Islet precursor cell (in vitro differentiated cells): ENCODE results near the gene MYADML2.
"Not testable (repeated sequence)": the region's sequence is repeated elsewhere in the genome, so short reads cannot be mapped to it uniquely, and the experiment has no call there.

Source experiments
- DNase-seq: peaks from one replicate; pipeline ENCODE4 v3.0.0-alpha.2; 2018

The MYADML2 gene

GRCh38 chr17:81947189-81947588 lies at the start of gene MYADML2:
MYADML2 (minus strand) TSS chr17:81947233; CDS start chr17:81941741, 5,492 bp downstream.
- DNase-seq = no peak

- DNase-seq = no peak
Observed at GRCh38 chr17:81996232-81996756, 49.3 kb upstream of the MYADML2 start.

GRCh38 chr17:81995463-81996231 lies 48.6 kb upstream of the MYADML2 start:
- DNase-seq = no peak

GRCh38 chr17:81994593-81995462 lies 47.8 kb upstream of the MYADML2 start:
- no peak for DNase-seq

- no peak for DNase-seq
Observed at GRCh38 chr17:81993729-81994592, 46.9 kb upstream of the MYADML2 start.

- no peak for DNase-seq
Observed at GRCh38 chr17:81992306-81993102, 45.5 kb upstream of the MYADML2 start.

- DNase-seq = peak; percentile 90
Observed at GRCh38 chr17:81991684-81992305, 44.8 kb upstream of the MYADML2 start.

- DNase-seq = no peak
Observed at GRCh38 chr17:81990836-81991683, 44.0 kb upstream of the MYADML2 start.

GRCh38 chr17:81987161-81987770 lies 40.2 kb upstream of the MYADML2 start:
- DNase-seq = no peak

- DNase-seq = no peak
Observed at GRCh38 chr17:81986606-81987005, 39.6 kb upstream of the MYADML2 start.

GRCh38 chr17:81984773-81985410 lies 37.9 kb upstream of the MYADML2 start:
- DNase-seq = no peak

GRCh38 chr17:81983639-81984373 lies 36.8 kb upstream of the MYADML2 start:
- DNase-seq = no peak

GRCh38 chr17:81983011-81983638 lies 36.1 kb upstream of the MYADML2 start:
- no peak for DNase-seq

- not testable (repeated sequence) for DNase-seq
Observed at GRCh38 chr17:81981511-81981910, 34.5 kb upstream of the MYADML2 start.

GRCh38 chr17:81980707-81981343 lies 33.8 kb upstream of the MYADML2 start:
- peak; percentile 77 for DNase-seq

- DNase-seq = no peak
Observed at GRCh38 chr17:81980122-81980521, 33.1 kb upstream of the MYADML2 start.

GRCh38 chr17:81978524-81979298 lies 31.7 kb upstream of the MYADML2 start:
- DNase-seq = no peak
